ENCODE measurements around the gene EGFLAM.

Gene EGFLAM

DNA sequence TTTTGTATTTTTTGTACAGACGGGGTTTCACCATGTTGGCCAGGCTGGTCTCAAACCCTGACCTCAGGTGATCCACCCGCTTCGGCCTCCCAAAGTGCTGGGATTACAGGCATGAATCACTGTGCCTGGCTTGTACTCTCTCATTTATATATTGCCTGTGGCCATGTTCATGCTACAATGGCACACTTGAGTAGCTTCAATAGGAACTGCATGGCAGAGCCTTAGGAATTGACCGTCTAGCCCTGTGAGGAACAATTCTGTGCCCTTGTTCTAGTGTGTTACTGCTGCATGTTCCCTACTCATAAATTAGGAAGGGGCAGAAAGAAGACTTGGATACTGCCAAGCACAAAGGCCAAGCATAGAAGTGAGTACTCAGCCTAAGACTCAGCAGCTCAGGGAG, 193.8 kb downstream of the EGFLAM start:
- no peak for DNase-seq

DNA sequence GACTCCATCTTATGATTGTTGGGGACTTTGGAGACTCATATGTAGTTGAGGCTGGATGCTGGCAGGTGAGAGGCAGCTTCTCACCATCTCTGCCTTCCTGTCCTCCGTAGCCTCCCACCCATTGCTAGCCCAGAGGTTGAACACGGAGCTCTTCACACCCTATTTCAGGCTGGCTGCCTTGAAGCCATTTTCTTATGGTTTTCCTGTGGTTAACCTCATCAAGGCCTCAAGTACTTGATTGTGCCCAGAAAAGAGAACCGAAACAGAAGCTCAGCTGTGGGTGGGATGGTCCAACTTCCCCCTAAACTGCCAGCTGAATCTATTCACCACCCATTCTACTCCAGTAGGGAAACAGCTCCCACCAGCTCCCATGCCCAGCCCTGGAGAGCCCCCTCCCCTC, 195.1 kb downstream of the EGFLAM start:
- no peak for DNase-seq

GRCh38 chr5:38453921-38454320, 195.6 kb downstream of the EGFLAM start:
- no peak for DNase-seq

- no peak for DNase-seq
Measured at GRCh38 chr5:38455796-38456330, 197.5 kb downstream of the EGFLAM start.

DNA sequence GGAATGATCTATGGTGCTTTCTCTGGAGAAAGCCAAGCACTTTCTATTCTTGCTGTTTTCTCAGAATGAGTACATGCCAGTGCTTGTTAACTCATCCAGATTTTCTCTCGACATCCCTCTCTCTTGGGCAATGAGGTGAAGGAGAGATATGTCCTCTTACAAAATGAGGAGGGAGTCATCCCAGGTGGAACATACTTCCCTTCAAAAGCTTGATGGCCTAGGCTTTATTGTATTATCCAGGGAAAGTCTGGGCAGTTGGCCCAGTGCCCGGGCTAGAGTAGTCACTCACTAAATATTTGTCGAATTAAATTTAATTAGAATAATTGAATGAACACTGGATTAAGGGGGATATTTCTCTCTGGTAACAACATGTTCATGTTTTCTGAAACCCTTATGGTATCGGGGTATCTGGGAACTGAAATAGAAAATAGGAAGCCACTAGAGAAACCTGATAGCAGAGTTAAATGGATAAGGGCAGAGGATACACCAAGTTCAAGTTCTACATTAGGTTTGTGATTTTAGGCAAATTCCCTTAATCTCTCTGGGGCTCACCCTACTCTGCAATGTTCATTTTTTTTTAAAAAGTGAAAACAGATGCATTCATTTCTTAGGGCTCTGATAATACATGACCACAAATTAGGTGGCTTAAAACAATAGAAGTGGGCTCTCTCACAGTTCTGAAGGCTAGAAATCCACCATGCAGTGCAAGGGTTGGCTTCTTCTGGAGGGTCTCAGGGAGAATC, 198.5 kb downstream of the EGFLAM start:
- peak in 1 of 2 experiments; percentile 29 for DNase-seq

GRCh38 chr5:38458174-38458573, 199.8 kb downstream of the EGFLAM start:
- DNase-seq, result no peak

DNA sequence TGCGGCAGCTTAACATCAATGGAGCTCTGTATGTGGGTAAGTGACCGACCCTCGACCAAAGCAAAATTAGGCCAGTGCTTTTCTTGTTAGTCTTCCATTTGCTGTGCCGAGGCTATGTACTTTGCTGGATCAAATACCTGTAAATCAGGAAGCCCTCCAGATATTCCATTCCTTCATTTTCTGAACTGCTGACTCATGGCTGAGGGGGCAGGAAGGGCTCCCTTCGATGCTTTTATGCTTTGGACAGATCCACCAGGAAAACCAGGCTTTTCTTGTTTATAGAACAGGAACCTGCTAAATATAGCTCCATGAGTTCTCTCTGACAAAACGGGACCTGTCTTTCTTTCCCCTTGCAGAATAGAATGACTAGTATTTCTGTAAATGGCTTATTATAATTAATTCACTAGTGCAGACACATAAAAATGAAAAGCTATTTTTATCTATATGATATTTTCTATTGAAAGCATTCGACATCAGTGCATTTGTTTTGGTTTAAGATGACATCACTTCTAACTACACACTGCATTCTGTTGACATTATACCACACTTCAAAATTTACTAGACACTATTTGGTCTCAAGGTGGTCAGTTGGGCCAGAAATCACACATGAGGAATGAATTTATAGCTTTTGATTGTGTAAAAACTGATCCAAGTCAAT, 204.7 kb downstream of the EGFLAM start:
- DNase-seq, result peak in 1 of 2 experiments; percentile 39

- no peak for DNase-seq
Measured at GRCh38 chr5:38463634-38464521, 205.5 kb downstream of the EGFLAM start.

DNA sequence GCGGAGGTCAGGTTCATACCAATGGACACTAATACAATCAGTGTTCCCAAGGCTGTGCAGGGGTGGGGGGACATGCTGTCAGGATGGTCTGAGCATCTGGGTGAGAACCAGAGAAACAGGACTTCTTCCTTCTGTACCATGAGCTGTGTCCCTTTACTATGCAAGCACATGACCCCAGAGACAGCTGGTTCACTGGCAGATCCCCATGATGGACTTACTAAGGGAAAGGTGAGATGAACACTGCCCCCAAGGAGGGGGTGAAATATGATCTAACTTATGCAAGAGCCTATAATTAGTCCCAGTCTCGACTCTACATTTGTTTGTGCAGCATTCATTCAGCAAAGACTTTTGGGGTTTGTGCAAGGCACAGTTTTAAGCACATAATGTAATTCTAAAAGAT, 206.7 kb downstream of the EGFLAM start:
- DNase-seq, result no peak

- DNase-seq, result no peak
Measured at GRCh38 chr5:38465702-38466423, 207.5 kb downstream of the EGFLAM start.

DNA sequence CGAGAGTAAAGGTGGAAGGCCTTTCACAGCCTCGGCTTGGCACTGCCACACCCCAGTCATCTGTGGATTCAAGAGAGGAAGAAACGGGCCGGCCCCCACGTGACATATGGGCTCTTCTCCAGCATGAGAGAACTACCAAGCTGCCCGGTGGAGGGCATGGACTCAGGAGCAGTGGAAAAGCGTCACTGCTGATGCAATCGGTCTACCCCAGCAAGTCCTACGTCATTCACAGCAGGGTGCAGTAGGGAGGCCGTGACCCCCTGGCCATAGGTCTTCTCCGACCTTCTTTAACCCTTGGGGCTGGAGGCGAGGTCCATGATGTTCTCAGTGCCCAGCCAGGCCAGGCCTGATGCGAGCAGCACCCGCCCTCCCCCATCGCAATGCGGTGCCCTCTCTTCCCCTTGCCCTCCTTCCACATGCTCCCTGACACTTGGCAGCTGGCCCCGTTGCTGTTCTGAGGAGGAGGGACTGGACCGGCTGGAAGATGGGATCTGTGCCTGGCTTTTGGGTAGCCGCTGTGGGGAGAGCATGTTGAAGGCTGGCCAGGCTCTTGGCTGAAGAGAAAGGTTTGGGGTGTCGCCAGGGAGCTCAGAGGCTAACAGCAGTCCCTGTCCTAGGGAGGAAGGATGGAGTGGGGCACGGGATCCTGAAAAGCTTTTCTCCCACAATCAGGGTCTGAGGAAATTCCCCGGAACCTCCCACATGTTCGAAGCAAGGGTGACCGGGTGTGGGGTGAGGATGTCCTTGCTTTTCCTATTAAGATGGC, 208.2 kb downstream of the EGFLAM start:
- DNase-seq, result peak in 1 of 2 experiments; percentile 44

DNA sequence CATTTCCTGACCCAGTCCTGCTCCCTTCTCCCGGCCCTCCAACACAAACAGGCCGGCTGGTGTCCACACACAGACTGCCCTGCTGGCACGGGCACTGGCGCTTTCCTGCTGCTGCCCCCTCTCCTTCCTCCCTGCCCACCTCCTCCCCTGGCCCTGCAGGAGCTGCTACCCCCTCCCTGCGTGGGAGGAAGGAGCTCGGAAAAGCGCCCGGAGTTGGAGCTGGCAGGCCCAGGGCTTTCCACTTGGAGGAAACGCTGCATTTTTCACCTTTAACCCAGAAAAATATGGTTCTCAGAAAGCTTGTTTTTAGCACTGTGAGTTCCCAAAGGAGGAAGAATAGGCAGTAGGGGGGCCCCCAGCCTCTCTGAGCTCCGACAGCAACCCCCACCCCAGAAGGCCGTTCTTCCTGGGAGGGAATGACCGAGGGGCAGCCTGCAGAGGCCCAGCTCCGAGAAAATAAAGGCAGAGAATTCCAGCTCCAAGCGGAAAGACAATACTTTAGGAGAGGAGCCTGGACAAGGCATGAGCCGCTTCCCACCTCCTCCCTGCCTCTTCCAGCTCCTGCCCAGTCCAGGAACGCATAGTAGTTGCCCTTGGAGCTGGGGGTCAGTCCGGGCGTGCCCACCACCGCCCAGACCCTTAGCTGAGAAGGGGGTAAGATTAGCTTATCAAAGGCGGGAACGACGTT, 209.1 kb downstream of the EGFLAM start:
- no peak for DNase-seq

DNA sequence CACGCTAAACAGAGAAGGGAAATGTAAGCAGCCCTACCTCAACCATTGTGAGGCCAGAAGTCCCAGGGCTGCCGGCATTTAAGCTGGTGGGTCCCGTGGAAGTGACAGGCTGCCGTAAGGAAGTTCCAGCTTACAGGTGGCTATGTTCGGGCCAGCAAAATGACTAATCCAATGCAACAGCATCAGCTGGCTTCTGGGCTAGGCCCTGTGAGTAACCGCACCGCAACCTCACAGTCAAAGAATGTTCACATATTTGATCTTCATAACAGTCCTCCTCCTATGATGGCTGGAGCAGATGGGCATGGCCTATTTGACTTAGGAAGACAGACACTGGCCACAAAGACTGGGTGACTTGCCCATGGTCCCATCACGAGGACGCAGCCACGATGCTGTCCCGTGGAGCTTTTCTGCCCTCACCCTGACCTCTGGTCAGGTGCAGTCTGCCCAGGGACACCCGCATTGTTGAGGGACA, 209.9 kb downstream of the EGFLAM start:
- DNase-seq, result no peak

- no peak for DNase-seq
Measured at GRCh38 chr5:38468978-38469706, 210.8 kb downstream of the EGFLAM start.

- no peak for DNase-seq
Measured at GRCh38 chr5:38469707-38470267, 211.4 kb downstream of the EGFLAM start.

DNA sequence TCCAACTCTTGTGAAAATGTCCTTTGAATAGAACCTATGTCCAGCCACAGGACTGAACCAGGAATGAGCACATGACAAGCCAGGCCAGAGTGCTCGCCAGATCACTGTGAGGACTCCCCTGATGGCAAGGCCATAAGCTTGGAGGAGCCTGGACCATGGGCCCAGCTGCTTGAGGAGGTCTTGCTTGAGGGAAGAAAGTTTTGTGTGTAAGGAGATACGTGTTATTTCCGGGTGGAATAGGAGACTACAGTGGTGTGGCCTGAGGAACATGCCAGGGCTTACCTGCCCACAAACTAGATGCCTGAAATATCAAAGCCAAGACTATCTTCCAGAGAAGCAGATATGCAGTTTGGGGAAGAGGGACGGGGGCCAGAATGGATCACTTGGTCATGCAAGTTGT, 213.3 kb downstream of the EGFLAM start:
- DNase-seq, result no peak

DNA sequence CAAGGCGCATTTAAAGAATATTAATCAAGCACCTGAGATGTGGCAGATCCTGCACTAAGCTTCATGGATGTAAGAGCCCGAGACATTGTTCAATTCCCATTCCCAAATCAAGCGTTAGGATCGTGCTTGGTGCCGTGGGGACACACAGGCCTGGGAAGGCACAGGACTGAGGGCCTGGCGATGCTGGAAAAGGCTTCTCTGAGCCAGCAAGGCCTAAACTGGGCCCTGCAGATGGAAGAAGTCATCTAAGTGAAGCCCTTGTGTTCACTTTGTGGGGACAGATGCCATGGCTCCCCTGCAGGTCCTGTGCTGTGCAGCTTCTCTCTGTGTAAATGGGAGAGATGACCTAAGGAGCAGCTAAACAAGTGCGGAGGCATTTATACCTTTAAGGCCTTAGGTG, 214.2 kb downstream of the EGFLAM start:
- no peak for DNase-seq

DNA sequence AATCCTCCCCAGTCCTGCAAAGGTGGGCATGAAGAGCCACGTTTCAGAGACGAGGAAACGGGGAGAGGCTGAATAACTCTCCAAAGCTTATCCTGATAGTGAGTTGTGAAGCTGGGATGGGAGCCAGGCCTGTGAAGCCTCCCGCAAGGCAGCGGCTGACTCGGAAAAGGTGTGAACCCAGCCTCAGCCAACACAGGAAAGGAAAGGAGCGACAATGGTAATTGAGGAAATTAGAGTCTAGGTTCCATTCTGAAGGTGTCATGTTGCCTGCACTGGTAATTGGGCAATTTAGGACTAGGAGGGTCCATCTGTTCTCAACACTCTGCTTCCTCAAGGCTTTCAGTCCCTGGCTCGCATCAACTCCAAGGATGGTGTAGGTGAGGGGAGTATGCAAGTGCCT, 214.6 kb downstream of the EGFLAM start:
- DNase-seq, result no peak

GRCh38 chr5:38478166-38478565, 219.8 kb downstream of the EGFLAM start:
- DNase-seq, result no peak

- no peak for DNase-seq
Measured at GRCh38 chr5:38478878-38479277, 220.5 kb downstream of the EGFLAM start.
